Tibial nerve (tissue), 4 donors: Measurements from ENCODE around the gene SEPTIN8.

Source experiments
- CTCF ChIP-seq, 5 experiments: fragments of 200-600 bp in 3 of 5; fragments of 450-650 bp in 2 of 5; sonication (generic) in 3 of 5; IDR thresholded peaks; one replicate each; pipeline ENCODE4 v1.5.1; 2016 to 2019; ENCODE audit warnings: antibody characterized with exemption in 5 of 5, mild to moderate bottlenecking in 3 of 5, moderate library complexity in 2 of 5
- EP300 ChIP-seq, 2 donors: sonication (generic); formaldehyde crosslinking; IDR thresholded peaks; one replicate each; pipeline ENCODE4 v1.6.1; 2017; ENCODE audit warnings: antibody characterized with exemption in 2 of 2, mild to moderate bottlenecking in 1 of 2
- POLR2A ChIP-seq, 2 donors: fragments of 450-650 bp; IDR thresholded peaks; one replicate each; pipeline ENCODE4 v1.6.1; 2017; ENCODE audit warnings: antibody characterized with exemption in 2 of 2, mild to moderate bottlenecking in 2 of 2, moderate library complexity in 2 of 2

DNA sequence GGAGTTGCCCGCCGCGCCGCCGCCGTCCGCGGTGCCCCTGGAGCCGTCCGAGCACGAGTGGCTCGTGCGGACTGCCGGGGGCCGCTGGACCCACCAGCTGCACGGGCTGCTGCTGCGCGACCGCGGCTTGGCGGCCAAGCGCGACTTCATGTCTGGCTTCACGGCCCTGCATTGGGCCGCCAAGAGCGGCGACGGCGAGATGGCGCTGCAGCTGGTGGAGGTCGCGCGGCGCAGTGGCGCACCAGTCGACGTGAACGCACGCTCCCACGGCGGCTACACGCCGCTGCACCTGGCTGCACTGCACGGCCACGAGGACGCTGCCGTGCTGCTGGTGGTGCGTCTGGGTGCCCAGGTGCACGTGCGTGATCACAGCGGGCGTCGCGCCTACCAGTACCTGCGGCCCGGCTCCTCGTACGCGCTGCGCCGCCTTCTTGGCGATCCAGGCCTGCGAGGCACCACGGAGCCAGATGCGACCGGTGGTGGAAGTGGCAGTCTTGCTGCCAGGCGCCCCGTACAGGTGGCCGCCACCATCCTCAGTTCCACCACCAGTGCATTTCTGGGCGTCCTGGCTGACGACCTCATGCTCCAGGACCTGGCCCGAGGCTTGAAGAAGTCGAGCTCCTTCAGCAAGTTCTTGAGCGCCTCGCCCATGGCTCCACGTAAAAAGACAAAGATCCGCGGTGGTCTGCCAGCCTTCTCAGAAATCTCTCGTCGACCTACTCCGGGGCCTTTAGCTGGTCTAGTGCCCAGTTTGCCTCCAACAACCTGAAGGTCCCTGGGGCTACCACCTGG is 37.7 kb upstream of the SEPTIN8 start:
- no peak for TF ChIP-seq CTCF (IDR thresholded peaks at IDR 0.05)
- no peak for TF ChIP-seq POLR2A (IDR thresholded peaks at IDR 0.05)
- TF ChIP-seq EP300 (IDR thresholded peaks at IDR 0.05) = no peak
